ENCODE data around the gene IL6ST. TPM values are rescaled to one million over a fixed set of nuclear protein-coding genes. Genes with fewer than 3 reads are reported as not detected.

The IL6ST gene
- total RNA-seq, 1 experiment from 2014 or later, result 181 TPM

DNA sequence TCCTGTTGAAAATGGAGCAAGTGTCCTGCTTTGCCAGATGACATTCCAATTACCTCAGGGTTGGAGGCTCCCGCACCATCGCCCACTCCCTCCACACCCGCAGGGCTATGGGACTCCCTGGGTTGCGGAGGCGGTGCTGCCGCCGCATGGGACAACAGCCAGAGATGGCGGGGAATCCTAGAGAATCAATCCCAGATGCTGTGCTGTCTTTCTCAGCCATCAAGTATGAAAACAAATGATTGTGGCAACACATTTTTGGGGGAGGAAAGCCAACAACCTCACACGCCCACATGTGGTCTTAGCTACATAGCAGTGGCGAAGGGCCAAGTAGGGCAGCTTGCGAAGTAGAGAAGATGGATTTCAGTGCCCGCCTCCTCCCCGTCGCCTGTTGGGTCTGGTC, 96.9 kb downstream of the IL6ST start:
- ATAC-seq, result no peak
- H3K4me3 ChIP-seq (ENCODE audit: low read depth in 2 of 2, low read length in 2 of 2), result no peak overlapping the region
- CTCF ChIA-PET, result no interaction called here

DNA sequence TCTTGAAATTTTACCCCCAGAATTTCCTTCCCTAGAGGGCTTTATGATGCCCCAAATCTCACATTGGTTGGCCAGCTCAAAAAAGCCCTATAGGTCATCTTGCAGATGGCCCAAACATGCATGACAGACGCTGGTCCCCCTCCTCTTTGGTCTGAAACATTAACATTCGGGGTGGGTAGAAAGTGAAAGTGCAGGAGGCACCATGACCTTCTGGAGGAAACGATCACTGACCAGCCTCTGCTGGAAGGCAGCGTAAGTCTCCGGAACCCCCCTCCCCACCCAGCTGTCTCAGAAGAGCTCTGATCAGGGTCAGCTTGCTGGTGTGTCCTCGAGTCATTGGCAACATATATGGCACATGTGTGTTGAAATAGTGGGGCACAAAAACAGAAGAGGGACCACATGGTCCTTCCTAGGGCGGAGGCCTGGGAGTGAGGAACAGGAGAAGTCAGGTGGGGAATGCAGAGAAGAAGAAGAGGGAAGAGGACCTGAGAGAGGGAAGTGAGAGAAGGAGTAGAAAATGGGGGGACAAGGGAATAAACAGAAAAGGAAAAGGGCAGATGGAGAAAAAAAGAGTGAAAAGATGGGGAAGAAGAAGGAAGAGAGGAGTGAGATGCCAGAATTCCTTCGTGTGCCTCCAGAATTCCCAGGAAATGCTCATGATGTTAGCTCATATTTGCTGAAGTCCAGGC, 97.4 kb downstream of the IL6ST start:
- H3K4me1 ChIP-seq (ENCODE audit: control insufficient read depth, insufficient read depth, low read length), result no peaks in the 10 kb centered on the region
- H3K27me3 ChIP-seq (ENCODE audit: control insufficient read depth, insufficient read depth, low read length), result no peaks in the 10 kb centered on the region
- ATAC-seq (no peak), DNase-seq (ENCODE audit: low read depth, low spot score) (no peak)
- intact Hi-C loops (cut with micrococcal nuclease; ENCODE audit: unreplicated experiment) (no loop called here), in situ Hi-C loops (cut with HindIII; ENCODE audit: low pct_unique_long_range_greater_than_20kb, low sequenced_read_pairs) (no loop called here)
- H3K36me3 ChIP-seq (ENCODE audit: control insufficient read depth, insufficient read depth, low read length), result no peaks in the 10 kb centered on the region
- ChIA-PET CTCF (no interaction called here), POLR2A (no interaction called here)
- H3K9me3 ChIP-seq (ENCODE audit: control insufficient read depth, insufficient read depth, low read depth, low read length), result no peaks in the 10 kb centered on the region
- no peak overlapping the region for H3K4me3 ChIP-seq (ENCODE audit: low read depth in 2 of 2, low read length in 2 of 2)
- H3K27ac ChIP-seq (ENCODE audit: low read length), result no peak overlapping the region
- TF ChIP-seq, protein P1, sequence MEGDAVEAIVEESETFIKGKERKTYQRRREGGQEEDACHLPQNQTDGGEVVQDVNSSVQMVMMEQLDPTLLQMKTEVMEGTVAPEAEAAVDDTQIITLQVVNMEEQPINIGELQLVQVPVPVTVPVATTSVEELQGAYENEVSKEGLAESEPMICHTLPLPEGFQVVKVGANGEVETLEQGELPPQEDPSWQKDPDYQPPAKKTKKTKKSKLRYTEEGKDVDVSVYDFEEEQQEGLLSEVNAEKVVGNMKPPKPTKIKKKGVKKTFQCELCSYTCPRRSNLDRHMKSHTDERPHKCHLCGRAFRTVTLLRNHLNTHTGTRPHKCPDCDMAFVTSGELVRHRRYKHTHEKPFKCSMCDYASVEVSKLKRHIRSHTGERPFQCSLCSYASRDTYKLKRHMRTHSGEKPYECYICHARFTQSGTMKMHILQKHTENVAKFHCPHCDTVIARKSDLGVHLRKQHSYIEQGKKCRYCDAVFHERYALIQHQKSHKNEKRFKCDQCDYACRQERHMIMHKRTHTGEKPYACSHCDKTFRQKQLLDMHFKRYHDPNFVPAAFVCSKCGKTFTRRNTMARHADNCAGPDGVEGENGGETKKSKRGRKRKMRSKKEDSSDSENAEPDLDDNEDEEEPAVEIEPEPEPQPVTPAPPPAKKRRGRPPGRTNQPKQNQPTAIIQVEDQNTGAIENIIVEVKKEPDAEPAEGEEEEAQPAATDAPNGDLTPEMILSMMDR (IDR thresholded peaks at IDR 0.05), result no peak
- TF ChIP-seq POLR2AphosphoS5 (IDR thresholded peaks at IDR 0.05; ENCODE audit: low read depth, low read length), result no peak
- no TSS peak for BruUV-seq (replicated peaks)

More for the DNA sequence above, 96.9 kb downstream of the IL6ST start:
- POLR2A ChIA-PET, result no interaction called here
- TF ChIP-seq, protein P2, sequence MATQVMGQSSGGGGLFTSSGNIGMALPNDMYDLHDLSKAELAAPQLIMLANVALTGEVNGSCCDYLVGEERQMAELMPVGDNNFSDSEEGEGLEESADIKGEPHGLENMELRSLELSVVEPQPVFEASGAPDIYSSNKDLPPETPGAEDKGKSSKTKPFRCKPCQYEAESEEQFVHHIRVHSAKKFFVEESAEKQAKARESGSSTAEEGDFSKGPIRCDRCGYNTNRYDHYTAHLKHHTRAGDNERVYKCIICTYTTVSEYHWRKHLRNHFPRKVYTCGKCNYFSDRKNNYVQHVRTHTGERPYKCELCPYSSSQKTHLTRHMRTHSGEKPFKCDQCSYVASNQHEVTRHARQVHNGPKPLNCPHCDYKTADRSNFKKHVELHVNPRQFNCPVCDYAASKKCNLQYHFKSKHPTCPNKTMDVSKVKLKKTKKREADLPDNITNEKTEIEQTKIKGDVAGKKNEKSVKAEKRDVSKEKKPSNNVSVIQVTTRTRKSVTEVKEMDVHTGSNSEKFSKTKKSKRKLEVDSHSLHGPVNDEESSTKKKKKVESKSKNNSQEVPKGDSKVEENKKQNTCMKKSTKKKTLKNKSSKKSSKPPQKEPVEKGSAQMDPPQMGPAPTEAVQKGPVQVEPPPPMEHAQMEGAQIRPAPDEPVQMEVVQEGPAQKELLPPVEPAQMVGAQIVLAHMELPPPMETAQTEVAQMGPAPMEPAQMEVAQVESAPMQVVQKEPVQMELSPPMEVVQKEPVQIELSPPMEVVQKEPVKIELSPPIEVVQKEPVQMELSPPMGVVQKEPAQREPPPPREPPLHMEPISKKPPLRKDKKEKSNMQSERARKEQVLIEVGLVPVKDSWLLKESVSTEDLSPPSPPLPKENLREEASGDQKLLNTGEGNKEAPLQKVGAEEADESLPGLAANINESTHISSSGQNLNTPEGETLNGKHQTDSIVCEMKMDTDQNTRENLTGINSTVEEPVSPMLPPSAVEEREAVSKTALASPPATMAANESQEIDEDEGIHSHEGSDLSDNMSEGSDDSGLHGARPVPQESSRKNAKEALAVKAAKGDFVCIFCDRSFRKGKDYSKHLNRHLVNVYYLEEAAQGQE (IDR thresholded peaks at IDR 0.05; ENCODE audit: insufficient read depth in 1 of 2, low read depth in 2 of 2, low read length in 1 of 2), result no peak
- TF ChIP-seq SIN3A (IDR thresholded peaks at IDR 0.05; ENCODE audit: borderline replicate concordance, insufficient read depth, low read depth, low read length) (no peak), TCF7L2 (IDR thresholded peaks at IDR 0.05; ENCODE audit: low read depth, low read length) (no peak), POLR2AphosphoS5 (IDR thresholded peaks at IDR 0.05; ENCODE audit: low read depth, low read length) (no peak)
- TF ChIP-seq, protein P1 (IDR thresholded peaks at IDR 0.05), result no peak
- DNase-seq (ENCODE audit: low read depth, low spot score), result no peak
- H3K27me3 ChIP-seq (ENCODE audit: control insufficient read depth, insufficient read depth, low read length), result no peaks in the 10 kb centered on the region
- no peaks in the 10 kb centered on the region for H3K9me3 ChIP-seq (ENCODE audit: control insufficient read depth, insufficient read depth, low read depth, low read length)
- no peaks in the 10 kb centered on the region for H3K36me3 ChIP-seq (ENCODE audit: control insufficient read depth, insufficient read depth, low read length)
- no peaks in the 10 kb centered on the region for H3K4me1 ChIP-seq (ENCODE audit: control insufficient read depth, insufficient read depth, low read length)
- no TSS peak for BruUV-seq (replicated peaks)
- no peak overlapping the region for H3K27ac ChIP-seq (ENCODE audit: low read length)
- intact Hi-C loops (cut with micrococcal nuclease; ENCODE audit: unreplicated experiment), result no loop called here
- in situ Hi-C loops (cut with HindIII; ENCODE audit: low pct_unique_long_range_greater_than_20kb, low sequenced_read_pairs), result no loop called here

Data from Panc1 (cell line).